Stimulated activated CD8-positive, alpha-beta memory T cell treated with anti-CD3 and anti-CD28 coated beads, Interleukin-7, amount 100 ng/mL, for 4 hours (primary cell): Measurements from ENCODE around the gene PSMF1.
"Not testable (repeated sequence)": the region's sequence is repeated elsewhere in the genome, so short reads cannot be mapped to it uniquely, and the experiment has no call there.

Experiments
- DNase-seq, 2 donors: peaks; one replicate each; pipeline ENCODE4 v3.0.0-alpha.2; 2020; ENCODE audit warnings: low read depth in 2 of 2

PSMF1 gene

DNA sequence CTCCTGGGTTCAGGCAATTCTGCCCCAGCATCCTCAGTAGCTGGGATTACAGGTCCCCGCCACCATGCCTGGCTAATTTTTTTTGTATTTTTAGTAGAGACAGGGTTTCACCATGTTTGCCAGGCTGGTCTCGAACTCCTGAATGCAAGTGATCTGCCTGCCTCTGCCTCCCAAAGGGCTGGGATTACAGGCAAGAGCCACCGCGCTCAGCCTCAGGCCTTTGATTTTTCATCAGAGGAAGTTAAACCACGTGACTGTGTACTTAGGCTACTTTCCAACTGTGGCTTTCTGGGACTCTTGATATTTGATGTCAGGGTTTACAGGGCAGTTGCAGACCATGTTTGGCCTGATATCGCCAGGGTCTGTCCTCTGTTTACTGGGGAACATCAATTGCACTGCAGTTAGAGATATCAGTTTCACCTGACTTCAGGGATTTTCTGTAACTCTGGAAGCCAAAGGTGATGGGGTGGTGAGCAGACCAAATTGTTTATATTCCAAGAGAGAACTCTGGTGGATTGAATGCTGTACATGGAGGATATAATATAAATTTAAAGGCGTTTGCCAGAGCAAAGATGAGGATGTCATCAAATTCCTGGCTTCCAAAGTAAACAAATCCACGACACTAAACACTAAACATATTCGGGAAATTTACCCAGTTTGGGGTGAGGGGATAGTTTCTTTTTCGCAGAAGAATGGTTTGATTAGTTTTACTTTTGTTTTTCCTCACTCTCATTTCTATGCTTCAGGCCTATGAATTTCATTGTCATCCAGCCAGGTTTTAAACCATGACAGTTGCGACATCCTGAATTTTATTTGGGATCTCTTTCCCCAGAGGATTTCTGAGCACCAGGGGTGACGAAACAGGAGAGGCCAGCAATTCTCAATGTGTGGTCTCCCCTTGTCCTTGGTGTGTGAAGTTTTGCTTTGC, 4.2 kb downstream of the PSMF1 start:
- no peak for DNase-seq

DNA sequence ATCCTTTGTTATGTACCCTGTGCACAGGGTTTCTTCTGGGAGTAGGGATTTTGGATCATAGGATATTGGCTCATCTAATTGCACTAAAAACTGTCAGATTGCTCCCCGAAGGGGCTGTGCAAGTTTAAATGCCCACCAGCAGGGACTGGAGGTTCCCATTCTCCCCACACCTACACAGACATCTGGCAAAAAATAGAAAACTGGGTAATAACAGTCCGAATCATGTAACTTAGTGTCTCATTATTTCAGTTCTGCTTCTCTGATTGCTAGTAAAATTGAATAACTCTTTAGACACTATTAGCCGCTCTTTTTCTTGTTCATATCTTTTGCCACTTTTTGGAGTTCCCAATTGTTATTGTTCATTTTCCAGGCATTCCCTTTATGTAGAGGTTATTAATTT, 5.3 kb downstream of the PSMF1 start:
- DNase-seq: no peak

DNA sequence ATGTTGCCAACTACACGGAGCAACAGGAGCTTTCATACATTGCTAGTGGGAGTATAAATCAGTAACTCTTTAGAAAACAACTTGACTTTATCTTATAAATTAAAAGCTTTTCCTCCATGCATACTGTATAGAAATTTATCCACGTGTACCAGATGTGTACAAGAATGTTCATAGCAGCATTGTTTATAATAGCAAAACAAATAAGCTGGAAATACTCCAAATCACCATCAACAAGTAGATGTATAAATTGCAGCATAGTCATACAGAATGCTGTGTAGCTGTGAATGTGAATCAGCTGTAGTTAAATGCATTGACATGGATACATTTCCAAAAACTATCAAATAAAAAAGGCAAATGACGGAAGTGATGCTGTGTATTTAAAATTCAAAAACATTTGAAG, 6.0 kb downstream of the PSMF1 start:
- DNase-seq: no peak

DNA sequence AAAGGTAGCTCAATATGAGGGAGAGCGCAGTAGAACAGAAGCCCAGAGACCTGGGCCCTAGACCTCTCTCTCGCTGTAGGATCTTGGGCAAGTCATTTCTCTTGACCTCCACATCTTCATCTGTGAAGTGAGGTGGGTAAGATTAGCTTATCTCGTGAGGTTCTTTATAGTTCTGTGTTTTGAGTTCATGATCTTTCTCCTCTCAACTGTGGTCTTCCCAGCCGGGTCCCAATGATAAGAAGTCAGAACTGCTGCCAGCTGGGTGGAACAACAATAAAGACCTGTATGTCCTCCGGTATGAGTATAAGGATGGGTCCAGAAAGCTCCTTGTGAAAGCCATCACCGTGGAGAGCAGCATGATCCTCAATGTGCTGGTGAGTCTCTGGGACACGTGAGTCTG, 6.9 kb downstream of the PSMF1 start:
- DNase-seq: no peak

DNA sequence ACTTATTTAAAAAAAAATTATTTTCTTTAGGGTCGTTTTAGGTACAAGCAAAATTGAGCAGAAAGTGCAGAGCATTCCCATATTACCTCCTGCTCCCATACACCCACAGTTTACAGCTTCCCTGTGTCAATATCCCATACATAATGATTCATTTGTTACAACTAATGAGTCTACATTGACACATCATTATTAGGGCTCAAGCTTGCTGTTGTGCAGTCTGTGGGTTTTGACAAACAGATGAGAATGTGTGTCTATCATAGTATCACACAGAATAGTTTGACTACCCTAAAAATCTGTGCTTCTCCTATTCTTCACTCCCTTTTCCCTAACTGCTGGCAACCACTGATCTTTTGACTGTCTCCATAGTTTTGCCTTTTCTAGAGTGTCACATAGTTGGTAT, 9.4 kb downstream of the PSMF1 start:
- DNase-seq: no peak

GRCh38 chr20:1130058-1130694, 11.8 kb downstream of the PSMF1 start:
- no peak for DNase-seq

DNA sequence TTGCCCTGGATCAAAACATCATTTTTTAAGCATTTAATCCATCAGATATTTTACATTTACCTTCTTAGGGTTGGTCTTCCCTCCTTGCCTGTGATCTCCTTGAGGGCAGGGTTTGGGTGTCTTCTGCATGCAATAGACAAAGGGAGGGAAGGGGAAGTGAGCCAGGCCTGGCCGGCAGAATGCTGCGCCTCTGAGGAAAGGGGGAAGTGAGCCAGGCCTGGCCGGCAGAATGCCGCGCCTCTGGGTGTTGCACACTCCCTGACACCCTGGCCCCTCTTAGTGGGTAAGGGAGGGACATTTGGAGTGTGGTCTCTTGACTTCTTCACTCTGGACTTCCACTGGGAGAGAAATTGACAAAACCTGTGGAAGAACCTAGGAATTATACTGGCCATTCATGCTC, 12.4 kb downstream of the PSMF1 start:
- no peak for DNase-seq

DNA sequence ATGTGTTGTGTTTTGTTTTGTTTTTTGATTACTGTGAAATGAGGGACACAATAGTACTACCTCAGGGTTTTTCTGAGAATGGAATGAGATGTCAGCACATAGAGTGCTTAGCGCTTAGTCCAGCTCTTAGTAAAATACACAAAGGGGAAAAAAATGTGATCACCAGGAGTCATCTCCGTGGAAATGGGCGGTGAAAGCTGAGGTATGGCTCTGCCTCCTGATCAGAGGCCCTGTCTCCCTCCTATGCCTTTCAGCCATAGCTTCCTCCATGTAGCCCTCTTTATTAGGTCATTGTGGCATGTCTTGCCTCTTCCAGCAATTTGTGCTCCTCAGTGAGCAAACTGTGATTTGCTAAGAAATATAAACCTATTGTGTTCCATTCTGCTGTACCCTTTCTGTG, 13.0 kb downstream of the PSMF1 start:
- DNase-seq: no peak

GRCh38 chr20:1134355-1134754, 16.0 kb downstream of the PSMF1 start:
- no peak for DNase-seq

GRCh38 chr20:1134836-1135235, 16.4 kb downstream of the PSMF1 start:
- DNase-seq: no peak

DNA sequence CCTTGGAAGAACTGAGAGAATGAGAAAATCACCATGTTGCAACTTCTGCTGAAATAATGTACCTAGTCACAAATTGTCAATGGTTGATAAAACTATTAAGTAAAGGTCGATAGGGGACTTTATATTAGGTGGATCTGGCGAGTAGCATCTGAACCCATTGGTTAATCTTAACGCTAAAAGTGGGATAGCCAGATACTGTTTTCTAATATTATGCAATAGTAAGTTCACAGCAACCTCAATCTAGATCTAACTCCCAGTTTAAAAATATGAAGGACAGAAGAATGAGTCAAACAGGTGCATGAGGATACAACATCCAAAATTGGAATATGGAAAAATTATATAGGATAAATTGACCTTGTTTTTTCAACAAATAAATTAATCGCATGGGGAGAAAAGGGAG, 18.8 kb downstream of the PSMF1 start:
- no peak for DNase-seq

GRCh38 chr20:1144401-1145172, 26.2 kb downstream of the PSMF1 start:
- no peak for DNase-seq

GRCh38 chr20:1146957-1147356, 28.6 kb downstream of the PSMF1 start:
- DNase-seq: no peak

GRCh38 chr20:1149812-1150211, 31.4 kb downstream of the PSMF1 start:
- not testable (repeated sequence) for DNase-seq

GRCh38 chr20:1150218-1150617, 31.8 kb downstream of the PSMF1 start:
- no peak for DNase-seq

GRCh38 chr20:1150968-1151367, 32.6 kb downstream of the PSMF1 start:
- no peak for DNase-seq

DNA sequence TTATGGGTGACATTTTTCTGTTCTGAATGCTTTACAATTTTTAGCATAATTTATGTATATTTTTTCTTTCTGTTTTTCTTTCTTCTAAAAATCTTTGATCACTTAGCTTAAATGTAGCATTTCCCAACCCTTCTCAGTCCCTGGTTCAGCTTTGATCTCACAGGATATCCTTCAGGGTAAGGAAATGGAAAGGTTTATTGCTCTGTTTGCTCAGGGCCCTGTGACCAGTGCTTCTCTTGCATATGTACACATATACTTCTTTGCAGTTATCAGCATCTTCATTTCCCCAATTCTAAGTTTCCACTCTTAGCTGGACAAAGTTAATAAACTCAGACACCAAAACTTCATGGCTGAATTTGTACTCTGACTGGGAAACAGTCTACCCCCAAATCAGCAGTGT, 35.8 kb downstream of the PSMF1 start:
- no peak for DNase-seq

DNA sequence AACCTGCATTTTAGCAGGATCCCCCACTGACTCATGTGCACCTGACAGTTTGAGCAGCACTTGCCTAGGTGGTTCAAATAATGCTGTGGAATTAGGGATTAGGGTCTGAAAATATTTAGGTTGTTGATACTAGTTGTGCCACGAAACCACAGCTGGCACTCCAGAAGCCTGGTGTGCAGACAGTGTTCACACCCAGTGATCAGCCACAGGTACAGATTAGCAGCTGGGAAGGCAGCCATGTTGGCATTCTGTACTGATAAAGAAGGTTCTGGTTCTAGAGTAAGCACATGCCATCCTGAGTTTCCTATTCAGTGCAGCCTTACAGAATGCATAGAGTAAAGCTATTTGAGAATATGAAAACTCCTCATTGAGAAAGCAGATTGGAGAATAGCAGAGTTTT, 36.3 kb downstream of the PSMF1 start:
- DNase-seq: no peak

DNA sequence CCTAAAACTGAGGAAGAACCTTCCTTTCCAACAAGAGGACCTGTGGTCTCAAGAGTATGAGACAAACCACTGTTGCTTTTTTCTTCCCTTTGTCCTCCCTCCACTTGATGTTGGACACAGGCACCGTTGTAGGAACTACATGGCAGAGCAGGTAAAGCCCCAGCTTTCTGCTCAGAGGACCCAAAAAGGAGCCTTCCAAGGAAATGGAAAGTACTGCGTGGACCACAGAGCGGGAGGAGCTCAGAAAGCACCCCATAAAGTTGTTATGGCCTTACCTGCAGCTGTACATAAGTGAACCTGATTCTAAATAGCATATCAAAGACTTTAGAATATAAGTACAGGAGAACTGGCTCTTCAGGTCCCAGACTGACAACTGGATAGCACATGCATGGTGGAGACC, 36.9 kb downstream of the PSMF1 start:
- no peak for DNase-seq

DNA sequence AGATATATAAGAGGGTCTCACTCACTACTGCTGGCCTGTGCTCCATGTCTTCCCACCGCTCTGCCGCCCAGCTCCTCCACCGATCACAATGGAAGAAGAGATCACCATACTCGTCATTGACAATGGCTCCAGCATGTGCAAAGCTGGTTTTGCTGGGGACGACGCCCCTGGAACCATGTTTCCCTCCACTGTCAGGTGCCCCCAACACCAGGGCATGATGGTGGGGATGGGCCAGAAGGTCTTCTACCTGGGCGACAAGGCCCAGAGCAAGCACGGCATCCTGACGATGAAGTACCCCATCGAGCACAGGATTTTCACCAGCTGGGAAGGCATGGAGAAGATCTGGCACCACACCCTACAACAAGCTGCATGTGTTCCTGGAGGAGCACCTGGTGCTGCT, 42.1 kb downstream of the PSMF1 start:
- no peak for DNase-seq

- DNase-seq: no peak
Observed at GRCh38 chr20:1160991-1161390, 42.6 kb downstream of the PSMF1 start.

DNA sequence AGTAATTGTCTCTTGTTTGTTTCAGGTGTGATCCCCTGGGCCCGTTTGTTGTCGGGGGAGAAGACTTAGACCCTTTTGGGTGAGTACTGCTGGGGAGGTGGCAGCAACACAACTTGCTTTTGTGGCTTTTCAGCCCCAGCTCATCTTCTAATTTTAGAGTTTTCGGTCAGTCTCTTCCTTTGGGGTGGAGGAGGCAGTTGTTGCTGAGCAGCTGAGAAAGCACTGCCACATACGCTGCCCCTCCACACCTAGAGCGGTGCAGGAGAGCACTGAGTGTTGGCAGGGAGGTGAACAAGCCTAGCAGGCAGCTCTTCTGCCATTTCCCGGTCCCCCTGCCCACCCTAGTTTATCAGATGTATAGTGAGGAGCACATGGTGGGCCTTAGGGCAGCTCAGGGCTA, 44.7 kb downstream of the PSMF1 start:
- no peak for DNase-seq

DNA sequence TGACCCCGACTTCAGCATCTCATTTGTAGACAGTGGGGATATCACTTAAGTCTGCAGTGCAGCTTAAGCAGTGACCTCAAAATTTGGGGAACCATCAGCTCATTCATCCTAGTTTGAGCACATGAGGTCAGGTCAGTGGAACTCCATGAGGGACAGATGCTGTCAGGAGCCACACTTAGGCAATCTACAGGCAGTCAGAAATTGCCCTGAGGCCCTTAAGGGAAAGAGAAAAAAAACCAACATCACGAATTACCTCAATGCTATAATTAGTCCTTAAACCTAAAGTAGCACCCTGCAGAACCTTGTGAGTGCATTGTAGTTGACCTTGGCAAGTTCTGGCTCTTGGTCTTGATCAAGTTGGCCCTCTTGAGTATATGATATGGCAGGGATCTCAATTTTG, 45.3 kb downstream of the PSMF1 start:
- DNase-seq: no peak
